IMR-90 (cell line): ENCODE data around the gene MALSU1. TPM values are rescaled to one million over a fixed set of nuclear protein-coding genes. Genes with fewer than 3 reads are reported as not detected.

Source experiments
- ATAC-seq: fragments of 200-7000 bp; cut with Tn5 transposase; 2 replicates; pipeline ENCODE4 v1.9.1; 2020; ENCODE audit warnings: low read depth, mild to moderate bottlenecking, moderate library complexity
- BruUV-seq: library from RNA; stranded (reverse); fragments of 400-500 nt; replicated peaks from 2 replicates; lab custom pipeline; 2021; lab: Mats Ljungman, UMichigan
- CTCF ChIA-PET: fragments of 300-600 bp; formaldehyde crosslinking; extraction: SDS; loops from one replicate; lab custom pipeline; 2021; ENCODE audit warnings: antibody characterized with exemption; lab: Yijun Ruan, JAX
- POLR2A ChIA-PET: fragments of 300-600 bp; sonication (Branson Sonifier 250); formaldehyde crosslinking; loops from one replicate; lab custom pipeline; 2022; ENCODE audit warnings: antibody characterized with exemption; ENCODE audit not compliant: unreplicated experiment; lab: Charles Lee
- DNase-seq: peaks from one replicate; pipeline ENCODE4 v3.0.0; 2013
- H2AFZ ChIP-seq: replicated peaks from 2 replicates; pipeline ENCODE3; 2013; ENCODE audit warnings: low read length, mild to moderate bottlenecking; ENCODE audit not compliant: poor library complexity
- H2AK5ac ChIP-seq: 2 replicates; pipeline ENCODE4 v1.6.1; 2013; ENCODE audit warnings: low read depth, low read length, inconsistent platforms
- H2AK9ac ChIP-seq: replicated peaks from 2 replicates; pipeline ENCODE3; 2013; ENCODE audit warnings: mild to moderate bottlenecking, low read depth, low read length, moderate library complexity; ENCODE audit not compliant: poor library complexity
- H2BK120ac ChIP-seq: 2 replicates; pipeline ENCODE4 v1.6.1; 2013; ENCODE audit warnings: low read depth, low read length, inconsistent platforms
- H2BK15ac ChIP-seq: 3 replicates; pipeline ENCODE4 v1.6.1; 2013; ENCODE audit warnings: low read depth, low read length, inconsistent platforms
- H2BK20ac ChIP-seq: 2 replicates; pipeline ENCODE4 v1.6.1; 2013; ENCODE audit warnings: low read depth, mild to moderate bottlenecking, inconsistent platforms, low read length, moderate library complexity
- H2BK5ac ChIP-seq: 2 replicates; pipeline ENCODE4 v1.6.1; 2013; ENCODE audit warnings: mild to moderate bottlenecking, low read depth, low read length, inconsistent platforms; ENCODE audit not compliant: poor library complexity, severe bottlenecking
- H3K14ac ChIP-seq: replicated peaks from 2 replicates; pipeline ENCODE4 v1.6.1; 2013; ENCODE audit warnings: low read depth, low read length, inconsistent platforms
- H3K18ac ChIP-seq: 2 replicates; pipeline ENCODE4 v1.6.1; 2013; ENCODE audit warnings: low read depth, low read length, control low read depth
- H3K23ac ChIP-seq: 2 replicates; pipeline ENCODE4 v1.6.1; 2013; ENCODE audit warnings: low read depth, low read length, inconsistent platforms
- H3K27ac ChIP-seq: 2 replicates; pipeline ENCODE4 v1.5.1; 2013; ENCODE audit warnings: mild to moderate bottlenecking, control low read depth, low read length; ENCODE audit not compliant: insufficient read depth
- H3K27me3 ChIP-seq: 2 replicates; pipeline ENCODE4 v1.6.1; 2013; ENCODE audit warnings: low read length; ENCODE audit not compliant: control insufficient read depth, insufficient read depth
- H3K36me3 ChIP-seq: 2 replicates; pipeline ENCODE4 v1.6.1; 2013; ENCODE audit warnings: low read length, mixed read lengths; ENCODE audit not compliant: control insufficient read depth, insufficient read depth
- H3K4ac ChIP-seq: 2 replicates; pipeline ENCODE4 v1.6.1; 2013; ENCODE audit warnings: low read depth, low read length, inconsistent platforms
- H3K4me1 ChIP-seq: 2 replicates; pipeline ENCODE4 v1.6.1; 2013; ENCODE audit warnings: low read length, mixed read lengths; ENCODE audit not compliant: control insufficient read depth, insufficient read depth
- H3K4me2 ChIP-seq: 2 replicates; pipeline ENCODE4 v1.6.1; 2013; ENCODE audit warnings: low read depth, mild to moderate bottlenecking, control low read depth, low read length, moderate library complexity
- H3K4me3 ChIP-seq: 2 replicates; pipeline ENCODE4 v1.5.1; 2013; ENCODE audit warnings: low read depth, mild to moderate bottlenecking, control low read depth, low read length, moderate library complexity; ENCODE audit not compliant: insufficient read depth
- H3K56ac ChIP-seq: 2 replicates; pipeline ENCODE4 v1.6.1; 2013; ENCODE audit warnings: low read length, inconsistent platforms; ENCODE audit not compliant: insufficient read depth; ENCODE audit errors: extremely low read depth
- H3K79me1 ChIP-seq, 2 experiments: 2 replicates each; pipeline ENCODE4 v1.6.1; 2013; ENCODE audit warnings: low read length in 2 of 2, inconsistent platforms in 1 of 2, low read depth in 1 of 2
- H3K9ac ChIP-seq: 2 replicates; pipeline ENCODE4 v1.6.1; 2013; ENCODE audit warnings: low read depth, low read length, control low read depth
- H3K9me1 ChIP-seq: 2 replicates; pipeline ENCODE4 v1.6.1; 2013; ENCODE audit warnings: low read length, inconsistent platforms; ENCODE audit not compliant: insufficient read depth
- H3K9me3 ChIP-seq: 2 replicates; pipeline ENCODE4 v1.6.1; 2013; ENCODE audit warnings: low read length; ENCODE audit not compliant: control insufficient read depth, insufficient read depth
- H4K20me1 ChIP-seq: 2 replicates; pipeline ENCODE4 v1.6.1; 2013; ENCODE audit warnings: low read length, inconsistent platforms; ENCODE audit not compliant: insufficient read depth
- H4K5ac ChIP-seq: 2 replicates; pipeline ENCODE4 v1.6.1; 2013; ENCODE audit warnings: mild to moderate bottlenecking, low read depth, low read length, control low read depth
- H4K8ac ChIP-seq, 2 experiments: 2 replicates each; pipeline ENCODE4 v1.6.1; 2013; ENCODE audit warnings: low read depth in 2 of 2, low read length in 2 of 2, control low read depth in 1 of 2, inconsistent platforms in 1 of 2
- H4K91ac ChIP-seq: 2 replicates; pipeline ENCODE4 v1.6.1; 2013; ENCODE audit warnings: low read depth, low read length, inconsistent platforms; ENCODE audit not compliant: insufficient read depth
- CEBPB ChIP-seq: IDR thresholded peaks from 2 replicates; pipeline ENCODE4 v1.6.1; 2012; ENCODE audit warnings: low read depth, low read length, improper control_type of control experiment
- MAZ ChIP-seq: IDR thresholded peaks from 2 replicates; pipeline ENCODE4 v1.6.1; 2012; ENCODE audit warnings: low read depth, mild to moderate bottlenecking, low read length, improper control_type of control experiment, moderate library complexity, borderline replicate concordance
- RFX5 ChIP-seq: IDR thresholded peaks from 2 replicates; pipeline ENCODE4 v1.8.0; 2012; ENCODE audit warnings: low read depth, mild to moderate bottlenecking, low read length, moderate library complexity
- WGBS, 2 experiments: methylation state at CpG; one replicate each; pipeline versions ENCODE4 v1.1.5 to v1.1.7; 2013; ENCODE audit warnings: missing lambda C conversion rate in 2 of 2; ENCODE audit not compliant: insufficient read length in 1 of 2; ENCODE audit errors: extremely low coverage in 2 of 2; 5-methylcytosine and 5-hydroxymethylcytosine counted together
- dilution Hi-C: fragments of 300-500 bp; cut with HindIII; formaldehyde crosslinking; loops from one replicate; pipeline ENCODE4 v1.14.3; 2018; ENCODE audit warnings: low sequenced_read_pairs; ENCODE audit not compliant: unreplicated experiment
- in situ Hi-C: fragments of 300-500 bp; cut with MboI; formaldehyde crosslinking; loops from 3 replicates; pipeline ENCODE4 v1.14.3; 2019; ENCODE audit warnings: low sequenced_read_pairs, inconsistent platforms, mixed read lengths
- intact Hi-C: fragments of 100-400 bp; cut with micrococcal nuclease; formaldehyde crosslinking; loops from 2 replicates; pipeline ENCODE4 v1.10.0; 2022
- polyA plus RNA-seq, 3 experiments: library from polyadenylated mRNA; depleted of rRNA; stranded (reverse); fragments of >200 nt; gene quantifications; 2 replicates each; pipeline ENCODE4 v1.2.3, GENCODE V29; 2012; ENCODE audit warnings: low replicate concordance in 1 of 3
- total RNA-seq: library from RNA; depleted of rRNA; stranded (reverse); fragments of >200 nt; gene quantifications from 2 replicates; pipeline ENCODE4 v1.2.3, GENCODE V29; 2012

Gene MALSU1
- total and polyA plus RNA-seq, 2 of the 4 experiments (the other 2 are of a cell fraction): 30.5 to 36.0 TPM

DNA sequence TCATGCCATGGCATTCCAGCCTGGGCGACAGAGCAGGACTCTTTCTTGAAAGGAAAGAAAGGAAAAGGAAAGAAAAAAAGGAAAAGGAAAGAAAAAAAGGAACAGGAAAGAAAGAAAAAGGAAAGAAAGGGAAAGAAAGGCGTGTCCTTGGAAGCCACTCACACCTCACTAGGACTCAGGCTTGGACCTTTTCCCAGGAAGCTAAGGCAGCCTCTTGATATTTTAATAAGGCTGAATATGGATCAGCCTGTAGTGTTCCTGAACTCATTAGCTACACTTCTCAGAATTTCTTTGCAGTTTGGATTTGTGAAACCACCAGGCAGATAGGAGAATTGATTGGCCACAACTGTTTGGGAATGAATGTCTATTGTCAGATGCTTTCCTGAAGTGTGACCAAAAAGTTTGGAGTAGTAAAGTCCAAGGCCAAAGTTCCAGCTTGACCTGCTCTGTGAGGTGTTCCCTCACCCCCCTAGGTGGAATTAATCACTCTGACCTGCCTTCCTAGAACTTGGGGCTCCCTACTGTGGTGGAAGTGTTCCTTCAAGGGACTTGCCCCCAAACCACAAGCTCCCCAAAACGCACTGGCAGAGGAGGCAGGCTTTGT is 7.1 kb upstream of the MALSU1 start:
- DNase-seq: no peak
- no peak overlapping the region for H4K5ac ChIP-seq
- in situ Hi-C loops (no loop called here), dilution Hi-C loops (no loop called here), intact Hi-C loops (no loop called here)
- no peak overlapping the region for H2BK15ac ChIP-seq
- H3K56ac ChIP-seq: no peak overlapping the region
- no peak for TF ChIP-seq CEBPB
- TF ChIP-seq MAZ: no peak
- no peak for TF ChIP-seq RFX5
- H3K27ac ChIP-seq: no peak overlapping the region
- no peaks in the 10 kb centered on the region for H3K4me1 ChIP-seq
- H3K9me1 ChIP-seq: no peaks in the 10 kb centered on the region
- no peak overlapping the region for H2AK5ac ChIP-seq
- no TSS peak for BruUV-seq
- H4K91ac ChIP-seq: no peak overlapping the region
- ChIA-PET POLR2A (no interaction called here), CTCF (interaction anchor here (2.2 kb wide), 1 partner anchor 19 kb away, joined by 6 read pairs; no protein-coding TSS in a partner anchor)
- H3K27me3 ChIP-seq: no peaks in the 10 kb centered on the region
- H2BK120ac ChIP-seq: no peak overlapping the region
- no peaks in the 10 kb centered on the region for H3K9me3 ChIP-seq
- no peak overlapping the region for H4K8ac ChIP-seq
- peak overlapping the region; percentile 63 for H2AFZ ChIP-seq
- H3K4me2 ChIP-seq: no peak overlapping the region
- H2AK9ac ChIP-seq: no peak overlapping the region
- H3K4me3 ChIP-seq: no peak overlapping the region
- H3K9ac ChIP-seq: no peak overlapping the region
- no peak overlapping the region for H2BK5ac ChIP-seq
- ATAC-seq: no peak
- no peaks in the 10 kb centered on the region for H4K20me1 ChIP-seq
- H3K79me1 ChIP-seq: no peaks in the 10 kb centered on the region
- no peak overlapping the region for H3K23ac ChIP-seq
- no peak overlapping the region for H3K18ac ChIP-seq
- no peaks in the 10 kb centered on the region for H3K36me3 ChIP-seq
- H2BK20ac ChIP-seq: no peak overlapping the region
- no CpG with 5 or more reads among the region's 3 CpGs for WGBS, 2 experiments
- H3K4ac ChIP-seq: no peak overlapping the region
- H3K14ac ChIP-seq: no peak overlapping the region
